Aortic smooth muscle cell (primary cell): ENCODE data around the gene ETV7. TPM values are rescaled to one million over a fixed set of nuclear protein-coding genes. Genes with fewer than 3 reads are reported as not detected.

Experiments
- total RNA-seq: library from RNA; depleted of rRNA; stranded (reverse); fragments of >200 nt; gene quantifications from 2 replicates; pipeline ENCODE4 v1.2.3, GENCODE V29; 2014

The ETV7 gene
- total RNA-seq, result under 0.01 and 0.37 TPM in 2 replicates

DNA sequence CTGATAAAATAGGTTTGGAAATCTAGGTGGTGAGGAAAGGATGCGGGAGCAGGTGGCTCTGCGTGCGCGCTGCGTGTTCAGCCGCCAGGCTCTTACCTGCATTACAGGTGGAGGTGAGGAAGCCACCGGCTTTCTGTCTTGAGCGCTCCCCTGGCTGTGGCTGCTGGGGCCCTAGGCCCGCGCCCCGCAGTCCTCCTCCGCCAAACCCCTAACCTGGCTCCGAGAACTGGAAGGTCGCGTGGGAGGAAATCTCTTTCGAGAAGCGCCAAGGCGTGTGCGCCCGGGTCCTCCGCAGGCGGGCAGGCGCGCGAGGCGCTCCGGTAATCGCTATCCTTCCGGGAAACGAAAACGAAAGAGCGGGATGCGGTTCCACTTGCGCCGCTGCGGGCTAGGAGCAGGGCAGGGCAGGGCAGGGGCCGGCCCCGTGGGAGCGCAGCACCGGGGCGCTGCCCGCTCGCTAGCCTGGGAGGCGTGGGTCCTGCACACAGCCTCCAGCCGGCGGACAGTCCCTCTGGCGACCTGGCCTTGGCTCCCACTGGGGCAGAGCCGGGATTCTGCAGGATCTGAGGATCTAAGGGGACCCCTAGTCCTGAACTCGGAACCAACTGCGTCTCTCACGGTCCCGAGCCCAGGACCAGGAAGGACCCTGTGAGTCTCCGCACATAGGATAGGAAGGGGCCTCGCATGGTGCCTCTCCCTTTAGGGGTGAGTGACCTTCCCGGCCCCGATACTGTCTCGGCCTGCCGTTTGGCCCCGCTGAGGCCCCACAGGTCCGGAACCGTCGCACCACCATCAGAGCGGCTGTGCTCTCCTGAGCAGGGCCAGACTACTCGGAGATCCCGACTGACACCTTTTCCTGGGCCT, at the start of gene ETV7:
Gene ETV7 (minus strand): TSS at position 230 of the 864 bp plus-strand sequence. CDS start 128 bp downstream, at position 102.

DNA sequence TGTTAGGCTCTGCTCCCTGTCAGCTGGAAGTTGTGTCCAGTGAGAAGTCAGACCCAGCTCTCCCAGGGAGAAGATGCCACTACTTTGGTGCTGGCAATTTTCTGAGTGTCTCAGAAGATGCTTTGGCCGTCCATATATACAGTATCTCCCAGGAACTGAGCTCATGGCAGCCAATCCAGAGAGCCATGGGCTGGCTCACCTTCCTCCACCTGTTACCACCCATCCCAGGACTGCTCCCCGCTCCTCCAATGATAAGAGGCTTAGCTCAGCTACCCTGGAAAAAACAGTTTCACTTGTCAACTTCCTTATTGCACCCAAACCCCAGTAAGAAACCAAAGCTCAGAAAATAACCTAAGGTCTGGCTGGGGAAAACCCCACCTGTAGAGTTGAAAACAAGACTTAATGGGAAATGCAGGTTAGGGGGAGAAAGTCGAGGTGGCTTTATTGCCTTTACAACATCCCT, 50.7 kb downstream of the ETV7 start, which contains the start of gene BNIP5:
Gene BNIP5 (minus strand): TSS at position 110 of the 463 bp plus-strand sequence. CDS start 6,198 bp downstream, outside the sequence.

Other genes starting within 250 kb of the ETV7 start
- gene BRPF3, start 190.9 kb downstream of the ETV7 start, total RNA-seq, result 7.7 and 10.7 TPM in 2 replicates
- gene PNPLA1, start 117.6 kb downstream of the ETV7 start, total RNA-seq, result 0.12 TPM in 1 of 2 replicates, not detected in the other
- not detected in 2 replicates for gene BNIP5, start 50.8 kb downstream of the ETV7 start, total RNA-seq
- under 0.01 TPM in 1 of 2 replicates, not detected in the other for gene PXT1, start 55.2 kb upstream of the ETV7 start, total RNA-seq
- gene KCTD20, start 55.3 kb upstream of the ETV7 start, total RNA-seq, result 45.8 and 48.3 TPM in 2 replicates
- 13.2 and 19.0 TPM in 2 replicates for gene STK38, start 159.8 kb upstream of the ETV7 start, total RNA-seq
- gene SRSF3, start 206.7 kb upstream of the ETV7 start, total RNA-seq, result 181 and 204 TPM in 2 replicates